Amniotic stem cell (primary cell): ENCODE data around the gene PTGER2.

Experiments
- DNase-seq: peaks from one replicate; lab custom pipeline; 2025; lab: John Stamatoyannopoulos, UW

The PTGER2 gene

GRCh38 chr14:52313903-52314594 is at the start of gene PTGER2:
PTGER2 (plus strand) TSS chr14:52314312; CDS start chr14:52314549, 237 bp downstream.
- peak; percentile 65 for DNase-seq

GRCh38 chr14:52265253-52265652 is 48.9 kb upstream of the PTGER2 start:
- no peak for DNase-seq

GRCh38 chr14:52266179-52266578 is 47.9 kb upstream of the PTGER2 start:
- no peak for DNase-seq

- no peak for DNase-seq
Measured at GRCh38 chr14:52266782-52267181, 47.3 kb upstream of the PTGER2 start.

GRCh38 chr14:52267501-52268278 is 46.4 kb upstream of the PTGER2 start, which contains the start of gene PTGDR:
PTGDR (plus strand) TSS chr14:52267698; CDS start chr14:52267815, 117 bp downstream.
- no peak for DNase-seq

GRCh38 chr14:52268279-52269061 is 45.6 kb upstream of the PTGER2 start:
- no peak for DNase-seq

GRCh38 chr14:52269100-52269499 is 45.0 kb upstream of the PTGER2 start:
- no peak for DNase-seq

GRCh38 chr14:52269982-52270381 is 44.1 kb upstream of the PTGER2 start:
- no peak for DNase-seq

GRCh38 chr14:52271538-52271937 is 42.6 kb upstream of the PTGER2 start:
- DNase-seq, result no peak

- no peak for DNase-seq
Measured at GRCh38 chr14:52272375-52272774, 41.7 kb upstream of the PTGER2 start.

- DNase-seq, result no peak
Measured at GRCh38 chr14:52275372-52275771, 38.7 kb upstream of the PTGER2 start.

GRCh38 chr14:52277552-52277951 is 36.6 kb upstream of the PTGER2 start:
- no peak for DNase-seq

- DNase-seq, result no peak
Measured at GRCh38 chr14:52279408-52279807, 34.7 kb upstream of the PTGER2 start.

GRCh38 chr14:52283099-52283498 is 31.0 kb upstream of the PTGER2 start:
- no peak for DNase-seq

GRCh38 chr14:52286661-52287649 is 27.2 kb upstream of the PTGER2 start:
- DNase-seq, result no peak

- DNase-seq, result no peak
Measured at GRCh38 chr14:52296378-52296777, 17.7 kb upstream of the PTGER2 start.

- no peak for DNase-seq
Measured at GRCh38 chr14:52298795-52299194, 15.3 kb upstream of the PTGER2 start.

- peak; percentile 3 for DNase-seq
Measured at GRCh38 chr14:52299692-52300278, 14.3 kb upstream of the PTGER2 start.

- no peak for DNase-seq
Measured at GRCh38 chr14:52303236-52303635, 10.9 kb upstream of the PTGER2 start.

- DNase-seq, result no peak
Measured at GRCh38 chr14:52304248-52304904, 9.7 kb upstream of the PTGER2 start.
